ENCODE results near the gene KRT28.
"Not testable (repeated sequence)": the region's sequence is repeated elsewhere in the genome, so short reads cannot be mapped to it uniquely, and the experiment has no call there.

Gene KRT28

DNA sequence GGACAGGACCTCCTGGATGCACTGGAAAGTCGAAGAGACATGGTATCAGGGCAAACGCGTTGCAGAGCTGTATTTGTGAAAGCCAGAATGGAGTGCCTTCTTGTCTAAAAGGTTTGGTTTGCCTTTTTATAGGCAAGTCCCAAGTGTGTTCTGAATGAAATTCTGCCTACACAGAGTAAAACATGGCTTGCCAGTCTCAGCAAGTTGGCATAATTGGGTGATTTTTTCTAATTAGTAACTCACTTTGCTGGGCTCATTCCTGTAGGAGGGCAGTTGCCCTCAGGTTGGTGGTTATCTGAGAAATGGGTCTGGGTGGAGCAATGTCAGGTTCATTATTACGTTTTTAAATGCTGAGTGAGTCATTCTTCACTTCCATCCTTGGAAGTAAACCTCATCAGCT, 44.5 kb downstream of the KRT28 start, which contains the start of gene KRT25:
Gene KRT25 (minus strand): TSS at position 101 of the 400 bp plus-strand sequence. CDS start 60 bp downstream, at position 41.
- TF ChIP-seq YY1 (IDR thresholded peaks at IDR 0.05; ENCODE audit: insufficient read depth, insufficient read length), result no peak
- no peak for TF ChIP-seq SUZ12 (IDR thresholded peaks at IDR 0.05; ENCODE audit: extremely low read depth, insufficient read depth, insufficient read length)
- TF ChIP-seq ZNF274 (IDR thresholded peaks at IDR 0.05; ENCODE audit: low read depth, low read length), result no peak
- no peaks in the 10 kb centered on the region for H3K4me1 ChIP-seq (ENCODE audit: insufficient read depth, insufficient read length)
- H3K4me3 ChIP-seq (ENCODE audit: insufficient read length, low read depth), result no peak within 1 kb of the TSS
- H3K27me3 ChIP-seq (ENCODE audit: insufficient read depth, insufficient read length), result no peaks in the 10 kb centered on the region
- no peak for DNase-seq (ENCODE audit: low read depth, low spot score)
- H3K9me3 ChIP-seq (ENCODE audit: insufficient read depth, low read length), result peaks cover 12% of the 10 kb centered on the region
- no peak within 1 kb of the TSS for H3K9ac ChIP-seq (ENCODE audit: insufficient read length, low read depth)
- H3K36me3 ChIP-seq (ENCODE audit: insufficient read depth, insufficient read length, low read length), result no peaks in the 10 kb centered on the region

DNA sequence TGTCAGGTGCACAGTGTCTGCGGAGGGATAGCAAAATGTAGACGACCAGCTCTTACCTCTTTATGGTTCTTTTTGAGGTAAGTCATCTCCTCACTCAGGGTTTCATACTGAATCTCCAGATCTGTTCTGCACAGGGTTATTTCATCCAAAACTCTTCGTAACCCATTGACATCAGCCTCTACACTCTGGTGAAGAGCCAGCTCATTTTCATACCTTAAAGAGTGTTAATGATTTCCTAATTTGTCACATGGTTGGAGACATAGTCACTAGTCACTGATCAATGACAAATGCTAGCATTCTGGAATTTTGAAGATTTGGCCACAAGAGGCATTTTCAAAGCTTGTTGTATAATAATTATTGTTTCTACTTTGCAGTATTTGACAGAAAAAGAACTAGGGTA, 46.0 kb downstream of the KRT28 start:
- TF ChIP-seq YY1 (IDR thresholded peaks at IDR 0.05; ENCODE audit: insufficient read depth, insufficient read length), result no peak
- no peak for TF ChIP-seq ZNF274 (IDR thresholded peaks at IDR 0.05; ENCODE audit: low read depth, low read length)
- no peak for TF ChIP-seq SUZ12 (IDR thresholded peaks at IDR 0.05; ENCODE audit: extremely low read depth, insufficient read depth, insufficient read length)
- Histone ChIP-seq H3K4me3 (ENCODE audit: insufficient read length, low read depth) (no peak overlapping the region), H3K27me3 (ENCODE audit: insufficient read depth, insufficient read length) (no peaks in the 10 kb centered on the region)

DNA sequence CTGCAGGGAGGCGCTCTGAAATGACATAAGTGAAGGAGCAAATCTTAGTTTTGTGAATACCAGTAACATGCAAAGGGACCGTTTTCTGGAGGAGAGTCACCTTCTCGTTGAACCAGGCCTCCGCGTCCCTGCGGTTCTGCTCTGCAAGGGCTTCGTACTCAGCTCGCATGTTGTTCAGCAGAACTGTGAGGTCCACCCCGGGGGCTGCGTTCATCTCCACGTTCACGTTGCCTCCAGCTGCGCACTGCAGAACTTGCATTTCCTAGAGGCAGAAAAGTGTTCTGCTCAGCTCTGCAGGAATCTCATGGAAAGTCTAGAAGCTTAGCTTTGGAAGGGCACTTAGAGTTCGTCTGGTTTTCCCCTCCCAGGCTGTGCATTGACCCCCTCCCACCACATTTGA, 48.7 kb downstream of the KRT28 start:
- Histone ChIP-seq H3K9ac (ENCODE audit: insufficient read length, low read depth) (no peak overlapping the region), H3K27me3 (ENCODE audit: insufficient read depth, insufficient read length) (no peaks in the 10 kb centered on the region), H3K4me3 (ENCODE audit: insufficient read length, low read depth) (no peak overlapping the region), H3K4me1 (ENCODE audit: insufficient read depth, insufficient read length) (no peaks in the 10 kb centered on the region), H3K36me3 (ENCODE audit: insufficient read depth, insufficient read length, low read length) (no peaks in the 10 kb centered on the region), H3K9me3 (ENCODE audit: insufficient read depth, low read length) (no peaks in the 10 kb centered on the region)
- DNase-seq (ENCODE audit: low read depth, low spot score), result no peak
- TF ChIP-seq ZNF274 (IDR thresholded peaks at IDR 0.05; ENCODE audit: low read depth, low read length) (no peak), SUZ12 (IDR thresholded peaks at IDR 0.05; ENCODE audit: extremely low read depth, insufficient read depth, insufficient read length) (no peak), YY1 (IDR thresholded peaks at IDR 0.05; ENCODE audit: insufficient read depth, insufficient read length) (no peak)

More for the DNA sequence above, 46.0 kb downstream of the KRT28 start:
- Histone ChIP-seq H3K9me3 (ENCODE audit: insufficient read depth, low read length) (no peaks in the 10 kb centered on the region), H3K4me1 (ENCODE audit: insufficient read depth, insufficient read length) (no peaks in the 10 kb centered on the region), H3K36me3 (ENCODE audit: insufficient read depth, insufficient read length, low read length) (no peaks in the 10 kb centered on the region), H3K9ac (ENCODE audit: insufficient read length, low read depth) (no peak overlapping the region)
- no peak for DNase-seq (ENCODE audit: low read depth, low spot score)

DNA sequence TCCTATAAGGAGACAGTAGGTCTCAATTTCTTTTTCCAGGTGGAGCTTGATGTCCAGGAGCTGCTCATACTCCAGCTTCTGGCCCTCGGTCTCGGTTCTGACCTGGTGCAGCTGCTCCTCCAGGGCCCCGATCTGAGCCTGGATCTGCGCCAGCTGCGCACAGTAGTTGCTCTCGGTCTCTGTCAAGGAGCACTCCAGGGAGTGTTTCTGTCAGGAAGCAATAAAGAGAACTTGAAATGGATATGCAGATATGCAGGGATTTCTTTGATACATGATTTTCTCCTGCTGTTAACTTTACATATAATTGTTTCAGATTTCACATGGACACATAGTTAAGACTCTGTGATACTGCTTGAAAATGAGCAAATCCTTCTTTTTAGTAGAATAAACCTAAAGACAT, 49.4 kb downstream of the KRT28 start:
- Histone ChIP-seq H3K9ac (ENCODE audit: insufficient read length, low read depth) (no peak overlapping the region), H3K4me1 (ENCODE audit: insufficient read depth, insufficient read length) (no peaks in the 10 kb centered on the region), H3K9me3 (ENCODE audit: insufficient read depth, low read length) (no peaks in the 10 kb centered on the region), H3K27me3 (ENCODE audit: insufficient read depth, insufficient read length) (no peaks in the 10 kb centered on the region), H3K36me3 (ENCODE audit: insufficient read depth, insufficient read length, low read length) (no peaks in the 10 kb centered on the region), H3K4me3 (ENCODE audit: insufficient read length, low read depth) (no peak overlapping the region)
- TF ChIP-seq YY1 (IDR thresholded peaks at IDR 0.05; ENCODE audit: insufficient read depth, insufficient read length) (no peak), ZNF274 (IDR thresholded peaks at IDR 0.05; ENCODE audit: low read depth, low read length) (no peak), SUZ12 (IDR thresholded peaks at IDR 0.05; ENCODE audit: extremely low read depth, insufficient read depth, insufficient read length) (no peak)
- DNase-seq (ENCODE audit: low read depth, low spot score), result no peak

DNA sequence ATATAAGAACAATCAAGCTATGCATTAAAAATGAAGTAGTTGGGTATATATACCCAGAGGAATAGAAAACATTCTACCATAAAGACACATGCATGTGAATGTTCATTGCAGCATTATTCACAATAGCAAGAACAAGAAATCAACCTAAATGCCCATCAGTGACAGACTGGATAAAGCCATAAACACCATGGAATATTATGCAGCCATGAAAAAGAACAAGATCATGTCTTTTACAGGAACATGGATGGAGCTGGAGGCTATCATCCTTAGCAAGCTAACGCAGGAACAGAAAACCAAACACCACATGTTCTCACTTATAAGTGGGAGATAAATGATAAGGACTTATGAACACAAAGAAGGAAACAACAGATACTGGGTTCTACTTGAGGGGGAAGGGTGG, 51.1 kb downstream of the KRT28 start:
- H3K9ac ChIP-seq (ENCODE audit: insufficient read length, low read depth); DNase-seq (ENCODE audit: low read depth, low spot score); H3K4me3 ChIP-seq (ENCODE audit: insufficient read length, low read depth); H3K36me3 ChIP-seq (ENCODE audit: insufficient read depth, insufficient read length, low read length); H3K9me3 ChIP-seq (ENCODE audit: insufficient read depth, low read length); H3K4me1 ChIP-seq (ENCODE audit: insufficient read depth, insufficient read length); H3K27me3 ChIP-seq (ENCODE audit: insufficient read depth, insufficient read length): not testable (repeated sequence)

Measured in NT2/D1 (cell line).